ENCODE measurements around the gene HUS1B.
"Not testable (repeated sequence)": the region's sequence is repeated elsewhere in the genome, so short reads cannot be mapped to it uniquely, and the experiment has no call there.

The HUS1B gene

GRCh38 chr6:678520-678919, 21.6 kb upstream of the HUS1B start:
- no peak for DNase-seq

GRCh38 chr6:677919-678318, 21.0 kb upstream of the HUS1B start:
- DNase-seq: no peak

DNA sequence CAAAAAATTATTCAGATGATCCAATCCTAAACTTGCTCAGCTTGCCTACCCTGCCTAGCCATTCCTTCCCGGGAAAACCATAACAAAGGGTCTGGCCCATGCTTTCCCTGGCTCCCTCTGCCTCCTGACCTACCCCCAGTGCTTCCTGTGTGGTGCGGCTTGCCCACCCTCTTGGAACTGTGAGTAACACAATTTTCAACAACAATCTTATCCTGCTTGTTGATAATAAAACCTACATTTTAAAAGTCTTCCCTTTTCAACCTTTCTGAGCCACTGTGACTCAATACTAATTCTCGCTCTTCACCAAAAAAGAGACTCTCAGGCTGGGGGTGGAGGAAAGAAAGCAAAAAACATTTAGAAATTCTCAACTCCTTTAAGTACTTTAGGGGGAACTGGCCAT, 18.1 kb upstream of the HUS1B start:
- DNase-seq: no peak

DNA sequence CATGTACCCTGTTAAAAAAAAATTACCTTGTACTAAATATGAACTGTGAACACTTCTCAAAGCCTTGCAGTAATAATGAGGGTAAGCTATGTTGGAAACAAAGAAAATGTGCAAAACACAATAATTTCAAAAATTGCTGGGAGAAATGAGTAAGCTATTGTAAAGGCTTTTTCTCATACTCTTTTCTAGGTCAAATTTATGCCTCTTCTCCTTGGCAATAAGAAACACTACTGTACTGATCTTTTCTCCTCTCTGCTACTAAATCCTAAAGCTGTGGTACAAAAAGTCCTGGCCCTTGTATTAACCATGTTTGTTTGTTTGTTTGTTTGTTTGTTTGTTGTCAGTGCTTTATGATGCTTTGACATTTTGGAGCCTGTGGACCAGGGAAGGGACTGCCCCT, 17.5 kb upstream of the HUS1B start:
- no peak for DNase-seq

GRCh38 chr6:667253-667927, 10.5 kb upstream of the HUS1B start:
- DNase-seq: no peak

DNA sequence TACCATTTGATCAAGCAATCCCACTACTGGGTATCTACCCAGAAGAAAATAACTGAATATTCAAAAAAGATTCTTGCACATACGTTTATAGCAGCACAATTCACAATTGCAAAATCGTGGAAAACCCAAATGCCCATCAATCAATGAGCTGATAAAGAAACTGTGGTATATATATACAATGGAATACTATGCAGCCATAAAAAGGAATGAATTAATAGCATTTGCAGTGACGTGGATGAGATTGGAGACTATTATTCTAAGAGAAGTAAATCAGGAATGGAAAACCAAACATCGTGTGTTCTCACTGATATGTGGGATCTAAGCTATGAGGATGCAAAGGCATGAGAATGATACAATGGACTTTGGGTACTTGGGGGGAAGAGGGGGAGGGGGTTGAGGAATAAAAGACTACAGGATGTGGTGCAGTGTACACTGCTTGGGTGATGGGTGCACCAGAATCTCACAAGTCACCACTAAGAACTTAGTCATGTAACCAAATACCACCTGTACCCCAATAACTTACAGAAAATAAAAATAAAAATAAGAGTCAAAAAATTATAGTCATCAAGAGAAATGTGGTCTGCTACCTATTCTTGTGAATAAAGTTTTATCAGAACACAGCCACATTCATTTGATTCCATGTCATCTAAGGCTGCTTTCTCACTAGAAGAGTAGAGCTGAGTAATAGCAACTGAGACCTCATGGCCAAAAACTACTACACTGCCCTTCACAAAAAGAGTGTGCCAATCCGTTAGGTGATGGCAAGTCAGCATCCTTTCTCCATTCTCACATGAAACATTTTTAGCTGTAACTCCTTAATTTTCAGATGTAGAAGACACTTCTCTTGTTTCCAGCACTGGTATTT, 8.7 kb upstream of the HUS1B start:
- DNase-seq: no peak

- not testable (repeated sequence) for DNase-seq
Measured at GRCh38 chr6:663788-664187, 6.9 kb upstream of the HUS1B start.

DNA sequence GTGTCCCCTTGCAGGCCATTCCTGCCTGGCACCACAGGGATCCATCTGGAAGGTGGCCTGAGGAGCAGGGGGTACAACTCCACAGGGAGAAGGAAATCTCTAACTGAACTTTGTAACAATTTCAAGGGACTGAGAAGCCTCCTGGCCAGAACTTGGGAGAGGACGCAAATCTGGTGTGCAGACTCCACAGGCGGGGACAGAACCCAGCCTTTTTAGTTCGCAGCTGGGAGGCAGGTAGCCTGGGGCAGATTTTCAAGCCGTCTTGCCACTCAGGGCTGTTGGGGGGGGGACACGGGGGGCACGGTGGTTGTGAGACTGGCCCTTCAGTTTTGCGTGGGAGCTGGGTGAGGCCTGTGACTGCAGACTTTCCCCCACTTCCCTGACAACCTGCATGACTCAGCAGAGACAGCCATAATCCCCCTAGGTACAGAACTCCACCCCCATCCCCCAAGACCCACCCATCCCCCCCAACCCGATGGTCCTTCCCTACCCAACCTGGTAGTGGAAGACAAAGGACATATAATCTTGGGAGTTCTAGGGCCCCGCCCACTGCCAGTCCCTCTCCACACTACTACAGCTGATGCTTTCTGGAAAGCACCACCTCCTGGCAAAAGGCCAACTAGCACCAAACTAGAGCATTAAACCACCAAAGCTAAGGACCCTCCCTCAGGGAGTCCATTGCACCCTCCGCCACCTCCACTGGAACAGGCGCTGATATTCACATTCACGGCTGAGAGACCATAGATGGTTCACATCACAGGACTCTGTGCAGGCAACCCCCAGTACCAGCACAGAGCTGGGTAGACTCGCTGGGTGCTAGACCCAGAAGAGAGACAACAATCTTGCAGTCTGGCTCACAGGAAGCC, 3.0 kb upstream of the HUS1B start:
- no peak for DNase-seq

GRCh38 chr6:658244-658643, 1.3 kb upstream of the HUS1B start:
- no peak for DNase-seq

DNA sequence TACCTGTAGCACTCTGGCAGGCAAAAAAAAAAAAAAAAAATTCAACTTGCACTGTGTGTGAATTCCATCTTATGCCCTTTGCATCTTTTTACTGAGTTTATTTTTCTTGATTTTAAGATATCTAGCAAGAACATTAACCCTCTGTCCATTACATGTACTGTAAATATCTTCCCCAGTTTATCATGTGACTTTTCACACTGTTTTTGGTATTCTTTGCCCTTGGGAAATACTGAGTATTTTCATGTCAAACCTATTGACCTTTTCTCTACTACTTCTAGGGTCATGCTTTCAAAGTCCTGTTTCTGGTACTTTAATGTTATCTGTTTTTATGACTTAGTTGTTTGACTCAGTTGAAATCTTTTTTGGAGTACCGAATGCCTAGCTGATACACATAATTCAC, 843 bp upstream of the HUS1B start:
- no peak for DNase-seq

GRCh38 chr6:654136-654535, 2.8 kb downstream of the HUS1B start:
- no peak for DNase-seq

- no peak for DNase-seq
Measured at GRCh38 chr6:652865-653264, 4.0 kb downstream of the HUS1B start.

DNA sequence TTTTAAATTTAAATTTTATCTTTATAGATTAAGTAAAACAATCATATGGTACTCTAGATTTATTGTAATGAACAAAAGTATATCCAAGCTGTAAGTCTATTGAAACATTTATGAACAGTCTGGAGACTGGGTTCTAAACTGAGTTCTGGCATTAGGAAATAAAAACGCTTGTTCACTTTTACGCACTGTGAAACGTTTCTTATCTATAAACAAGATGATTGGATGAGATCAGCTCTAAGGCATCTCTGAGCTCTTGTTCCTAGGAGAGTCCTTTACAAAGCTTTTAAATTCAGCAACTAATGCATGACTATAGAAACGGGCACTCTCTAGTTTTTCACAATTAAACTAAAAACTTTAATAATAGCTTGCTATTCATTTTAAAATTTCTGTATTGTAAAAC, 6.8 kb downstream of the HUS1B start:
- DNase-seq: no peak

- no peak for DNase-seq
Measured at GRCh38 chr6:642805-643204, 14.1 kb downstream of the HUS1B start.

DNA sequence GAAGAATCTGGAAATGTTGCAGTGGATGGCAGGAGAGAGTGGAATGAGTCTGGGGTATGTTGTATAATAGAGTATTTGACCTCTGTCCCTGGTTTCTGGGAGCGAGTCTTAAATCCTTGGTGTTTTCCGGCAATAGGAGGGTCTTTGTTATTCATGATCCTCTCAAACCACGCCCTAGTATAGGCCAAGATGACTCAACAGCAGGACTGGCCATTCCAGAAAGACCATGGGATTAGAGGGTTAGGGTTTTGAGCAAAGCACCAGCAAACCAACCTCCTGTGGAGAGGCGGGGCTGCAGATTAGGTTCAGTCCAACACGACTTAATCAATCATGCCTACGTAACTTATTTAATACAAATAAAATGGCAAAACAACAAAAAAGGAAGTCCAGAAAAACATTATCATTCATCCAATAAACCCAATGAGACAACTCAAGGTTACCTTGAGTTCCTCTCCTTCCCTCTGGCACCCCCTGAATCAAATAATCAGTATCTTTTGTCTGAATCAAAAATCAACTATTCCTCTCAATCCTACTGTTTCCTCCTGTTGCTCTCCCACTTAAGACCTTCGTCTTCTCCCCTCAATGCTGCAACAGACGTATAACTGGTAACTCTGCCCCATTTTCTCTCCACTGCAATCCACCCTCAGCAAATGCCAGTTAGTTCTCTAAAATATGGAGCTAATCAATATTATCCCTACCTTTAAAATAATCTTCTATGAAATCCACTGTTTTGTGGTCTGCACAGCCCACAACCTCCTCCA, 15.5 kb downstream of the HUS1B start:
- no peak for DNase-seq

GRCh38 chr6:636488-636887, 20.4 kb downstream of the HUS1B start:
- DNase-seq: no peak

GRCh38 chr6:635233-635632, 21.7 kb downstream of the HUS1B start:
- DNase-seq: no peak

DNA sequence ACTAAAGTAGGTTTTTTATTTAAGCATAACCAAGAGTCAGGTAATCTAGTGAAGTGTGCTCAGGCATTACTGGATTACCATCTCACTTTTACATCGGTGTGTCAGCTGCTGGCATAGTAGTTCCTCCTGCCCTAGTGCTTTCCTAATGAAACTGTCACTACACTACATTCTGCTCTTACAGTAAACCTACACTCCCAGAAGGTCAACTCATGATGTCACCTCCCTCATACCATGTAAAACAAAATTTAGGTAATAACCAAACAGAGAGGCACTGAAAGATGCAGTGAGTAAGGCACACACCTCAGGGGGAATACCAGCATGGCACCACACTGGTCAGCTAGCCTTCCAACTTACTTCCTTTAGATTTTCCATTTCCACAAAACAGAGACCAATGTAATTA, 23.3 kb downstream of the HUS1B start:
- DNase-seq: no peak

DNA sequence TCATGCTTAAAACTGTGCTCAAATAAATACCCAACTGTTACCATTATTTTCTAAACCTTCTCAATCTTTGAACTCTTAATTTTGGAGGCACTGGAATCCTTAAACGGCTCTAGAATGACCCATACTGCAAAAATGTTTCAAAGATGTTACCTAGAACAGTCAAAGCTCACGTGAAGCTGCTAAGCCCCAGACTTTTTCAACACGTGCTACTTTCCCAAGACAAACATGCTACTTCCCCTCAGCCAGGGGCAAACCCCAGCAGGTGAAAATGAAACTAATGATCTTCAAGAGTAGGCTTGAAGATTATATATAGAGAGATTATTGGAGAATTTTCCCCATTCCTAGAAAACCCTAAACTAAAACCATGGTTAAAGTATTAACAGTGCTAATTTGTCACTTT, 28.1 kb downstream of the HUS1B start:
- no peak for DNase-seq

DNA sequence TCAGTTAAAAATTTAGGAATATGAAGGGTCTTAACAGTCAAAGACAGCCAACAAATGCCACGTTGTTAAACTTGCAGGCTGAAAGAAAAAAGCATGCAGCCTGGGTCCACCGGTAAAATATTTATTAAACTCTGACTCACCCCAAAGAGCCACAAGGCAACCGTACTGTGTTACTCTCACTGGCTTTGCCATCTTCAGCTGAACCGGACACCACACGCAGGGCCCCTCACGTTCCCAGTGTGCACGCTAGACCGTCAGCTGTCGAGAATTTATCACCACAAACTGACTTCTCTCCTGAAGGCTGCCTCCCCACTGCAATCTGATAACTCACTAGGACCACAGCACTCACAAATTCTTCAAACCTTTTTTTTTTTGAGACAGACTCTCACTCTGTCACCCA, 30.7 kb downstream of the HUS1B start:
- no peak for DNase-seq

DNA sequence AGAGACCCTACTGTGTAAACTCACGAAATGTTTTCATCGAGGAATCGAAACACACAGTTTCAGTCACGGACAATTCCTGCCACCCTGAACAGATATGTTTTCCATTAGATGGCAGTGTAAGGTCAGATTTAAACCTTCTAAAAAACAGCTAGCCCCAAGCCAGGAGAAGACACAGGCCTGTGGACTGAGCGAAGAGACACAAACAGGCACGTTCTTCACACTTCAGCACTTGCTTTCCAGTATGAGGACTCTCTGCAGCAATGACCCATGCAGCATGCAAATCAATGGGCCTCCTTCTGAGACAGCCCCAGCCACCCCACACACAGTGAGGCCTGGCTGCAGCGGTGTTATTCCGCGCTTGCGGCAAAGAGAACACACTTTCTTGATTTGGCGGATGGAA, 31.9 kb downstream of the HUS1B start:
- no peak for DNase-seq

DNA sequence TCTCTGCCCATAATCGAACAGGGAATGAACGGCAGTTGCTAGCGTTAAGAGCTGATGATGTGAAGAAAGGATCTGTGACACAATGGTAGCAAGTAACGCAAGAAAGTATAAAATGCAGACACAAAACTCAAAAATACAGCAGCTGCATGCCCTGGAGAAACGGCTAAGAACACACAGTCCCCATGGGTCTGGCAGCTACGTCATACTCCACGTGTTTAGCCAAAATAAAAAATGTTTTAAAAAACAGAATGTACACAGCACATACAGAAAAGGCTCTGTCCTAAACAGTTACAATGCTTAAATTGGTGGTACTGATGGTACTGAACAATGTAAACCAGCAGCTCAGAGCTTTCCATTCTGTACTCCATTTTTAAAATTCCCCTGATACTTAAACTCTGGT, 34.4 kb downstream of the HUS1B start:
- no peak for DNase-seq

DNA sequence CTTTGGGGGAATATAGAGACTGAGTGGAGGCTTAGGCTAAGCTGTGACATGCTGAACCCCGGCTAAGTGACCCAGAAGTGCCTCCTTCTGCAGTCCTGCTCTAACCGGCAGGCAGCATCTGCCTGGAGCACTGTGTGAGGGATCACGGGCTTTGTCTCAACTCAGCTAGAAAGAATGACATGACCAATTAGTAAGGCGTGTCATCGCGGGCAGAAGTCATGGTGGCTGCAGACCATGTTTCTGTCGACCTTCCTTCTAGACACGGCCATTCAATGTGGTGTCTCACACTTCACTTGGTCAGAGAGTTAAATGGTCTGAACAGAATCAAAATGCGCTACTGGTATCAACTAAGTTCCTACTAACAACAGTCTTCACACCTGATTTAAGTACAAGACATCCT, 35.0 kb downstream of the HUS1B start:
- DNase-seq: no peak

Data from activated effector memory CD4-positive, alpha-beta T cell treated with Interleukin-2 at 50 U/mL for 16 hours (primary cell).